GM23338 (cell line): ENCODE measurements around the gene ZBTB24. TPM values are rescaled to one million over a fixed set of nuclear protein-coding genes. Genes with fewer than 3 reads are reported as not detected.

Experiments
- ATAC-seq: fragments of 200-7000 bp; cut with Tn5 transposase; 3 replicates; pipeline ENCODE4 v1.9.1; 2020
- DNase-seq: peaks from one replicate; pipeline ENCODE4 v3.0.0-alpha.2; 2015; ENCODE audit warnings: low spot score
- H2AFZ ChIP-seq: fragments of 200-600 bp; sonication (generic); 2 replicates; pipeline ENCODE4 v1.8.0; 2016; ENCODE audit warnings: antibody characterized with exemption, mild to moderate bottlenecking, moderate library complexity
- H3F3A ChIP-seq: fragments of 200-600 bp; sonication (generic); replicated peaks from 2 replicates; pipeline ENCODE4 v1.8.0; 2017; ENCODE audit warnings: antibody characterized with exemption, mixed run types, low read depth
- H3K27ac ChIP-seq: fragments of 200-600 bp; sonication (generic); 2 replicates; pipeline ENCODE4 v1.6.1; 2016; ENCODE audit warnings: low read depth
- H3K27me3 ChIP-seq: fragments of 200-600 bp; sonication (generic); 2 replicates; pipeline ENCODE4 v1.8.0; 2016; ENCODE audit warnings: mild to moderate bottlenecking, mixed run types, moderate library complexity; ENCODE audit not compliant: insufficient read depth
- H3K36me3 ChIP-seq: fragments of 200-600 bp; sonication (generic); 2 replicates; pipeline ENCODE4 v1.8.0; 2016; ENCODE audit warnings: mild to moderate bottlenecking; ENCODE audit not compliant: insufficient read depth
- H3K4me1 ChIP-seq: fragments of 200-600 bp; sonication (generic); 2 replicates; pipeline ENCODE4 v1.8.0; 2016; ENCODE audit warnings: mild to moderate bottlenecking, moderate library complexity; ENCODE audit not compliant: insufficient read depth
- H3K4me2 ChIP-seq: fragments of 200-600 bp; sonication (generic); 2 replicates; pipeline ENCODE4 v1.7.1; 2017; ENCODE audit warnings: mixed run types
- H3K4me3 ChIP-seq: fragments of 200-600 bp; sonication (generic); 2 replicates; pipeline ENCODE4 v1.6.1; 2016; ENCODE audit warnings: mixed run types
- H3K79me2 ChIP-seq: fragments of 200-600 bp; sonication (generic); replicated peaks from 2 replicates; pipeline ENCODE4 v1.8.0; 2017; ENCODE audit warnings: mild to moderate bottlenecking; ENCODE audit not compliant: insufficient read depth
- H3K9me2 ChIP-seq: fragments of 200-600 bp; sonication (generic); 2 replicates; pipeline ENCODE4 v1.8.0; 2017; ENCODE audit not compliant: insufficient read depth
- H4K20me1 ChIP-seq: fragments of 200-600 bp; sonication (generic); replicated peaks from 2 replicates; pipeline ENCODE4 v1.8.0; 2017; ENCODE audit warnings: mild to moderate bottlenecking; ENCODE audit not compliant: insufficient read depth
- H3K27ac Mint-ChIP-seq: 2 replicates; pipeline ENCODE4 v1.8.0; 2020; ENCODE audit warnings: inconsistent platforms, mild to moderate bottlenecking, moderate library complexity, mixed read lengths
- H3K27me3 Mint-ChIP-seq: 3 replicates; pipeline ENCODE4 v1.8.0; 2022; ENCODE audit warnings: low read depth, mild to moderate bottlenecking, moderate library complexity, mixed read lengths, inconsistent platforms; ENCODE audit not compliant: insufficient read depth, poor library complexity
- H3K36me3 Mint-ChIP-seq: 3 replicates; pipeline ENCODE4 v1.8.0; 2021; ENCODE audit warnings: low read depth, mild to moderate bottlenecking, inconsistent platforms, moderate library complexity, mixed read lengths
- H3K4me1 Mint-ChIP-seq: 3 replicates; pipeline ENCODE4 v1.8.0; 2020; ENCODE audit warnings: mild to moderate bottlenecking, inconsistent platforms, mixed read lengths
- H3K4me3 Mint-ChIP-seq: 3 replicates; pipeline ENCODE4 v1.8.0; 2021; ENCODE audit warnings: moderate library complexity, mild to moderate bottlenecking, inconsistent platforms, mixed read lengths
- H3K9me3 Mint-ChIP-seq: 3 replicates; pipeline ENCODE4 v1.8.0; 2020; ENCODE audit warnings: moderate library complexity, mild to moderate bottlenecking, inconsistent platforms, mixed read lengths
- CREB1 ChIP-seq: fragments of 250-450 bp; sonication (Bioruptor Pico); IDR thresholded peaks from 2 replicates; pipeline ENCODE4 v1.5.0; 2020; ENCODE audit warnings: low read depth, mild to moderate bottlenecking, moderate library complexity
- ETS1 ChIP-seq: IDR thresholded peaks from 2 replicates; pipeline ENCODE4 v1.6.1; 2016; ENCODE audit warnings: antibody characterized with exemption
- EZH2 ChIP-seq: fragments of 200-600 bp; sonication (generic); IDR thresholded peaks from one replicate; pipeline ENCODE4 v1.8.0; 2017; ENCODE audit warnings: antibody characterized with exemption, mild to moderate bottlenecking, low read depth; ENCODE audit not compliant: unreplicated experiment
- EZH2phosphoT487 ChIP-seq: fragments of 200-600 bp; sonication (generic); IDR thresholded peaks from one replicate; pipeline ENCODE4 v1.8.1; 2018; ENCODE audit warnings: antibody characterized with exemption; ENCODE audit not compliant: unreplicated experiment
- JUNB ChIP-seq: IDR thresholded peaks from one replicate; pipeline ENCODE4 v1.6.1; 2016; ENCODE audit warnings: antibody characterized with exemption; ENCODE audit not compliant: unreplicated experiment
- NANOG ChIP-seq: IDR thresholded peaks from 2 replicates; pipeline ENCODE4 v1.6.1; 2016; ENCODE audit warnings: antibody characterized with exemption, borderline replicate concordance
- POLR2AphosphoS5 ChIP-seq: IDR thresholded peaks from 2 replicates; pipeline ENCODE4 v1.6.1; 2016; ENCODE audit warnings: antibody characterized with exemption, low read depth
- STAT1 ChIP-seq: IDR thresholded peaks from one replicate; pipeline ENCODE4 v1.6.1; 2016; ENCODE audit warnings: antibody characterized with exemption; ENCODE audit not compliant: unreplicated experiment
- ZNF114 ChIP-seq: fragments of 250-450 bp; sonication (Bioruptor Pico); IDR thresholded peaks from 2 replicates; pipeline ENCODE4 v1.5.0; 2020; ENCODE audit warnings: mild to moderate bottlenecking, moderate library complexity
- ZNF331 ChIP-seq: fragments of 250-450 bp; sonication (Bioruptor Pico); IDR thresholded peaks from 2 replicates; pipeline ENCODE4 v1.5.0; 2020; ENCODE audit warnings: low read depth, mild to moderate bottlenecking, moderate library complexity
- polyA plus RNA-seq: library from polyadenylated mRNA; unstranded; fragments of >200 nt; fragmentation: Nextera tagmentation; extraction: Ambion mirVana; gene quantifications from 2 replicates; pipeline ENCODE4 v1.2.1, GENCODE V29; 2016
- total RNA-seq: library from RNA; depleted of rRNA; stranded (reverse); fragments of >200 nt; shearing (Covaris generic); gene quantifications from 2 replicates; pipeline ENCODE4 v1.2.3, GENCODE V29; 2014
- TF ChIP-seq, protein P1 (sequence below): fragments of 250-450 bp; sonication (Bioruptor Pico); IDR thresholded peaks from 2 replicates; pipeline ENCODE4 v1.5.0; 2020; ENCODE audit warnings: mild to moderate bottlenecking, moderate library complexity
- TF ChIP-seq, protein P2 (sequence below): IDR thresholded peaks from one replicate; pipeline ENCODE4 v1.6.1; 2018; ENCODE audit warnings: antibody characterized with exemption; ENCODE audit not compliant: unreplicated experiment
- TF ChIP-seq, protein P3 (sequence below), 2 experiments: fragments of 200-600 bp in 1 of 2; sonication (generic) in 1 of 2; conservative IDR thresholded peaks; 2 replicates each; pipeline versions ENCODE4 v1.5.1 to v1.6.1; 2016 to 2017; ENCODE audit warnings: antibody characterized with exemption in 2 of 2, low read depth in 2 of 2, mild to moderate bottlenecking in 2 of 2, moderate library complexity in 1 of 2

ZBTB24 gene
- total and polyA plus RNA-seq, 2 experiments from 2014 or later, result 7.9 to 22.0 TPM

DNA sequence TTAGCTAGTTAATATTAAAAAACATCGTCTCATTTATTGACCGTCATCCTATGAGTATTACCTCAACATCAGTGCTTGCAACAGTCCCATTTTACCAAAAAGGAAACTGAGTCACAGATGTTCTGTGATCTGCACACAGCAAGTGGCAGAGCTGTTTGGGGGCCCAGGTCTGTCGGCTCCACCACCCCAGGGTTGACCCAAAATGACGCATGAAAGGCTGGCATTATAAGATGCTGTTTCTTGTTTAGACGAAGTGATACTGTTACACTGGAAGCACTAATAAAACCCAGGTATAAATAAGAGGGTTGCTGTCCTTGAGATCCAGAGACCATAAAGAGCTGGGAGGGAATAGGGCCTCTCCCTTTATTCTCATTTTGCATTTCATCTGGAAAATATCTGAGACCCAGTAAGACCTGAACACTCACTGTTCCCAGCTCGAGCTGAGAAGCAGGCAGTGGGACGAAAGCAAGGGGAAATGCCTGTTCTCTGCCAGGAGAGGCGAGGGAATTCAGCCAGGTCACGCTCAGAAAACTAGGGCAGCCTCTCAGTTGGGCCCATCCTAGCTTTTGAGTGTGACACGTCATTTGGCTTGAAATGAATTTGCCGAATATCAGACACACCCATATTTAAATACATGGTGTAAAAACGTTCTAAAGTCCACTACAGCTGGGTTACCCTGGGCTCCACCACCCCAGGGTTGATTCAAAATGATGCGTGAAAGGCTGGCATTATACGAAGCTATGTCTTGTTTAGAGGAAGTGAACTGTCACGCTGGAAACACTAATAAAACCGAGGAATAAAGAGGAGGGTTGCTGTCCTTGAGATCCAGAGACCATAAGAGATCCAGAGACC lies 26.1 kb downstream of the ZBTB24 start:
- peak overlapping the region; percentile 97 for H3K4me3 Mint-ChIP-seq
- no peak overlapping the region for H3K27ac Mint-ChIP-seq
- H3K27me3 ChIP-seq, result no peaks in the 10 kb centered on the region; the same call in 1 of the 2 replicates
- peaks cover 38% of the 10 kb centered on the region for H3K4me1 Mint-ChIP-seq
- peaks cover 9% of the 10 kb centered on the region for H3K36me3 ChIP-seq
- H3F3A ChIP-seq, result peaks cover 9% of the 10 kb centered on the region; the same call in 1 of the 2 replicates
- no peak overlapping the region for H3K27ac ChIP-seq
- TF ChIP-seq NANOG (no peak), EZH2 (no peak), STAT1 (no peak), JUNB (no peak), POLR2AphosphoS5 (no peak), CREB1 (CRISPR knock-in tag) (no peak), ZNF114 (CRISPR knock-in tag) (no peak), ETS1 (no peak), ZNF331 (CRISPR knock-in tag) (no peak), EZH2phosphoT487 (no peak)
- TF ChIP-seq, protein P1, sequence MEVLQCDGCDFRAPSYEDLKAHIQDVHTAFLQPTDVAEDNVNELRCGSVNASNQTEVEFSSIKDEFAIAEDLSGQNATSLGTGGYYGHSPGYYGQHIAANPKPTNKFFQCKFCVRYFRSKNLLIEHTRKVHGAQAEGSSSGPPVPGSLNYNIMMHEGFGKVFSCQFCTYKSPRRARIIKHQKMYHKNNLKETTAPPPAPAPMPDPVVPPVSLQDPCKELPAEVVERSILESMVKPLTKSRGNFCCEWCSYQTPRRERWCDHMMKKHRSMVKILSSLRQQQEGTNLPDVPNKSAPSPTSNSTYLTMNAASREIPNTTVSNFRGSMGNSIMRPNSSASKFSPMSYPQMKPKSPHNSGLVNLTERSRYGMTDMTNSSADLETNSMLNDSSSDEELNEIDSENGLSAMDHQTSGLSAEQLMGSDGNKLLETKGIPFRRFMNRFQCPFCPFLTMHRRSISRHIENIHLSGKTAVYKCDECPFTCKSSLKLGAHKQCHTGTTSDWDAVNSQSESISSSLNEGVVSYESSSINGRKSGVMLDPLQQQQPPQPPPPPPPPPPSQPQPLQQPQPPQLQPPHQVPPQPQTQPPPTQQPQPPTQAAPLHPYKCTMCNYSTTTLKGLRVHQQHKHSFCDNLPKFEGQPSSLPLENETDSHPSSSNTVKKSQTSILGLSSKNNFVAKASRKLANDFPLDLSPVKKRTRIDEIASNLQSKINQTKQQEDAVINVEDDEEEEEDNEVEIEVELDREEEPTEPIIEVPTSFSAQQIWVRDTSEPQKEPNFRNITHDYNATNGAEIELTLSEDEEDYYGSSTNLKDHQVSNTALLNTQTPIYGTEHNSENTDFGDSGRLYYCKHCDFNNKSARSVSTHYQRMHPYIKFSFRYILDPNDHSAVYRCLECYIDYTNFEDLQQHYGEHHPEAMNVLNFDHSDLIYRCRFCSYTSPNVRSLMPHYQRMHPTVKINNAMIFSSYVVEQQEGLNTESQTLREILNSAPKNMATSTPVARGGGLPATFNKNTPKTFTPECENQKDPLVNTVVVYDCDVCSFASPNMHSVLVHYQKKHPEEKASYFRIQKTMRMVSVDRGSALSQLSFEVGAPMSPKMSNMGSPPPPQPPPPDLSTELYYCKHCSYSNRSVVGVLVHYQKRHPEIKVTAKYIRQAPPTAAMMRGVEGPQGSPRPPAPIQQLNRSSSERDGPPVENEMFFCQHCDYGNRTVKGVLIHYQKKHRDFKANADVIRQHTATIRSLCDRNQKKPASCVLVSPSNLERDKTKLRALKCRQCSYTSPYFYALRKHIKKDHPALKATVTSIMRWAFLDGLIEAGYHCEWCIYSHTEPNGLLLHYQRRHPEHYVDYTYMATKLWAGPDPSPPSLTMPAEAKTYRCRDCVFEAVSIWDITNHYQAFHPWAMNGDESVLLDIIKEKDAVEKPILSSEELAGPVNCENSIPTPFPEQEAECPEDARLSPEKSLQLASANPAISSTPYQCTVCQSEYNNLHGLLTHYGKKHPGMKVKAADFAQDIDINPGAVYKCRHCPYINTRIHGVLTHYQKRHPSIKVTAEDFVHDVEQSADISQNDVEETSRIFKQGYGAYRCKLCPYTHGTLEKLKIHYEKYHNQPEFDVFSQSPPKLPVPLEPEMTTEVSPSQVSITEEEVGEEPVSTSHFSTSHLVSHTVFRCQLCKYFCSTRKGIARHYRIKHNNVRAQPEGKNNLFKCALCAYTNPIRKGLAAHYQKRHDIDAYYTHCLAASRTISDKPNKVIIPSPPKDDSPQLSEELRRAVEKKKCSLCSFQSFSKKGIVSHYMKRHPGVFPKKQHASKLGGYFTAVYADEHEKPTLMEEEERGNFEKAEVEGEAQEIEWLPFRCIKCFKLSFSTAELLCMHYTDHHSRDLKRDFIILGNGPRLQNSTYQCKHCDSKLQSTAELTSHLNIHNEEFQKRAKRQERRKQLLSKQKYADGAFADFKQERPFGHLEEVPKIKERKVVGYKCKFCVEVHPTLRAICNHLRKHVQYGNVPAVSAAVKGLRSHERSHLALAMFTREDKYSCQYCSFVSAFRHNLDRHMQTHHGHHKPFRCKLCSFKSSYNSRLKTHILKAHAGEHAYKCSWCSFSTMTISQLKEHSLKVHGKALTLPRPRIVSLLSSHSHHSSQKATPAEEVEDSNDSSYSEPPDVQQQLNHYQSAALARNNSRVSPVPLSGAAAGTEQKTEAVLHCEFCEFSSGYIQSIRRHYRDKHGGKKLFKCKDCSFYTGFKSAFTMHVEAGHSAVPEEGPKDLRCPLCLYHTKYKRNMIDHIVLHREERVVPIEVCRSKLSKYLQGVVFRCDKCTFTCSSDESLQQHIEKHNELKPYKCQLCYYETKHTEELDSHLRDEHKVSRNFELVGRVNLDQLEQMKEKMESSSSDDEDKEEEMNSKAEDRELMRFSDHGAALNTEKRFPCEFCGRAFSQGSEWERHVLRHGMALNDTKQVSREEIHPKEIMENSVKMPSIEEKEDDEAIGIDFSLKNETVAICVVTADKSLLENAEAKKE (CRISPR knock-in tag), result no peak
- TF ChIP-seq, protein P2, sequence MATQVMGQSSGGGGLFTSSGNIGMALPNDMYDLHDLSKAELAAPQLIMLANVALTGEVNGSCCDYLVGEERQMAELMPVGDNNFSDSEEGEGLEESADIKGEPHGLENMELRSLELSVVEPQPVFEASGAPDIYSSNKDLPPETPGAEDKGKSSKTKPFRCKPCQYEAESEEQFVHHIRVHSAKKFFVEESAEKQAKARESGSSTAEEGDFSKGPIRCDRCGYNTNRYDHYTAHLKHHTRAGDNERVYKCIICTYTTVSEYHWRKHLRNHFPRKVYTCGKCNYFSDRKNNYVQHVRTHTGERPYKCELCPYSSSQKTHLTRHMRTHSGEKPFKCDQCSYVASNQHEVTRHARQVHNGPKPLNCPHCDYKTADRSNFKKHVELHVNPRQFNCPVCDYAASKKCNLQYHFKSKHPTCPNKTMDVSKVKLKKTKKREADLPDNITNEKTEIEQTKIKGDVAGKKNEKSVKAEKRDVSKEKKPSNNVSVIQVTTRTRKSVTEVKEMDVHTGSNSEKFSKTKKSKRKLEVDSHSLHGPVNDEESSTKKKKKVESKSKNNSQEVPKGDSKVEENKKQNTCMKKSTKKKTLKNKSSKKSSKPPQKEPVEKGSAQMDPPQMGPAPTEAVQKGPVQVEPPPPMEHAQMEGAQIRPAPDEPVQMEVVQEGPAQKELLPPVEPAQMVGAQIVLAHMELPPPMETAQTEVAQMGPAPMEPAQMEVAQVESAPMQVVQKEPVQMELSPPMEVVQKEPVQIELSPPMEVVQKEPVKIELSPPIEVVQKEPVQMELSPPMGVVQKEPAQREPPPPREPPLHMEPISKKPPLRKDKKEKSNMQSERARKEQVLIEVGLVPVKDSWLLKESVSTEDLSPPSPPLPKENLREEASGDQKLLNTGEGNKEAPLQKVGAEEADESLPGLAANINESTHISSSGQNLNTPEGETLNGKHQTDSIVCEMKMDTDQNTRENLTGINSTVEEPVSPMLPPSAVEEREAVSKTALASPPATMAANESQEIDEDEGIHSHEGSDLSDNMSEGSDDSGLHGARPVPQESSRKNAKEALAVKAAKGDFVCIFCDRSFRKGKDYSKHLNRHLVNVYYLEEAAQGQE, result no peak
- TF ChIP-seq, protein P3, sequence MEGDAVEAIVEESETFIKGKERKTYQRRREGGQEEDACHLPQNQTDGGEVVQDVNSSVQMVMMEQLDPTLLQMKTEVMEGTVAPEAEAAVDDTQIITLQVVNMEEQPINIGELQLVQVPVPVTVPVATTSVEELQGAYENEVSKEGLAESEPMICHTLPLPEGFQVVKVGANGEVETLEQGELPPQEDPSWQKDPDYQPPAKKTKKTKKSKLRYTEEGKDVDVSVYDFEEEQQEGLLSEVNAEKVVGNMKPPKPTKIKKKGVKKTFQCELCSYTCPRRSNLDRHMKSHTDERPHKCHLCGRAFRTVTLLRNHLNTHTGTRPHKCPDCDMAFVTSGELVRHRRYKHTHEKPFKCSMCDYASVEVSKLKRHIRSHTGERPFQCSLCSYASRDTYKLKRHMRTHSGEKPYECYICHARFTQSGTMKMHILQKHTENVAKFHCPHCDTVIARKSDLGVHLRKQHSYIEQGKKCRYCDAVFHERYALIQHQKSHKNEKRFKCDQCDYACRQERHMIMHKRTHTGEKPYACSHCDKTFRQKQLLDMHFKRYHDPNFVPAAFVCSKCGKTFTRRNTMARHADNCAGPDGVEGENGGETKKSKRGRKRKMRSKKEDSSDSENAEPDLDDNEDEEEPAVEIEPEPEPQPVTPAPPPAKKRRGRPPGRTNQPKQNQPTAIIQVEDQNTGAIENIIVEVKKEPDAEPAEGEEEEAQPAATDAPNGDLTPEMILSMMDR (conservative IDR thresholded peaks at IDR 0.05; ENCODE audit: low read depth in 2 of 2), result no peak
- ATAC-seq (no peak), DNase-seq (peak; percentile 19)
- peaks cover 13% of the 10 kb centered on the region for H3K36me3 Mint-ChIP-seq
- no peaks in the 10 kb centered on the region for H3K9me2 ChIP-seq
- H3K4me3 ChIP-seq, result peak overlapping the region; percentile 94
- H3K79me2 ChIP-seq, result no peaks in the 10 kb centered on the region
- H4K20me1 ChIP-seq, result peaks cover 8% of the 10 kb centered on the region; the same call in 1 of the 2 replicates
- peak overlapping the region; percentile 85 for H3K4me2 ChIP-seq
- H2AFZ ChIP-seq, result no peak overlapping the region
- peaks cover 24% of the 10 kb centered on the region for H3K27me3 Mint-ChIP-seq
- H3K9me3 Mint-ChIP-seq, result no peaks in the 10 kb centered on the region; the same call in 2 of the 3 replicates
- H3K4me1 ChIP-seq, result peaks cover 30% of the 10 kb centered on the region
